Endothelial cell of umbilical vein (primary cell): Measurements from ENCODE around the gene CEMP1. TPM values are rescaled to one million over a fixed set of nuclear protein-coding genes. Genes with fewer than 3 reads are reported as not detected.

Experiments used
- BruUV-seq: library from RNA; stranded (reverse); fragments of 400-500 nt; replicated peaks from 2 replicates; lab custom pipeline; 2021; lab: Mats Ljungman, UMichigan
- CTCF ChIA-PET: fragments of 300-600, 350-600 bp; sonication (Branson Sonifier 250); formaldehyde crosslinking; loops from one replicate; lab custom pipeline; 2021; ENCODE audit warnings: antibody characterized with exemption, inconsistent platforms; lab: Charles Lee
- POLR2A ChIA-PET: fragments of 300-600, 350-600 bp; sonication (Branson Sonifier 250); formaldehyde crosslinking; loops from one replicate; lab custom pipeline; 2021; ENCODE audit warnings: antibody characterized with exemption, inconsistent platforms; lab: Charles Lee
- DNase-seq: peaks from one replicate; pipeline ENCODE4 v3.0.0-alpha.2; 2011; ENCODE audit warnings: low read depth, low spot score
- FAIRE-seq: peaks from 2 replicates; lab custom pipeline; 2011; peaks lifted over from hg19 to GRCh38; lab: Jason Lieb, UNC
- H2AFZ ChIP-seq: 2 replicates; pipeline ENCODE4 v1.6.0; 2012; ENCODE audit warnings: low read depth, low read length, control low read depth, inconsistent platforms
- H3K27ac ChIP-seq: 2 replicates; pipeline ENCODE4 v1.5.1; 2011; ENCODE audit warnings: low read depth, mild to moderate bottlenecking, control low read depth, low read length, moderate library complexity; ENCODE audit not compliant: insufficient read depth
- H3K27me3 ChIP-seq, 2 experiments: 2 replicates each; pipeline versions ENCODE4 v1.6.0 to v1.6.1; 2011; ENCODE audit warnings: low read length in 2 of 2, mixed read lengths in 1 of 2; ENCODE audit not compliant: control insufficient read depth in 2 of 2, insufficient read depth in 2 of 2
- H3K36me3 ChIP-seq, 2 experiments: 2 replicates in 1 of 2; 3 replicates in 1 of 2; pipeline ENCODE4 v1.5.1; 2011; ENCODE audit warnings: low read length in 2 of 2, mild to moderate bottlenecking in 1 of 2, moderate library complexity in 1 of 2; ENCODE audit not compliant: control insufficient read depth in 2 of 2, insufficient read depth in 2 of 2; ENCODE audit errors: extremely low read depth in 1 of 2
- H3K4me1 ChIP-seq: 3 replicates; pipeline ENCODE4 v1.5.1; 2011; ENCODE audit warnings: mild to moderate bottlenecking, low read length; ENCODE audit not compliant: control insufficient read depth, insufficient read depth; ENCODE audit errors: extremely low read depth
- H3K4me2 ChIP-seq: 2 replicates; pipeline ENCODE4 v1.6.1; 2011; ENCODE audit warnings: low read length, control low read depth, mixed read lengths; ENCODE audit not compliant: insufficient read depth
- H3K4me3 ChIP-seq, 3 experiments: fragments of 200-600 bp in 1 of 3; sonication (generic), shearing (Covaris generic) in 1 of 3; replicated peaks in 1 of 3; 2 replicates each; pipeline ENCODE4 v1.5.1; 2011 to 2016; ENCODE audit warnings: control low read depth in 3 of 3, low read length in 3 of 3, mild to moderate bottlenecking in 2 of 3, inconsistent platforms in 1 of 3, low read depth in 1 of 3, moderate library complexity in 1 of 3; ENCODE audit not compliant: insufficient read depth in 1 of 3
- H3K79me2 ChIP-seq: 2 replicates; pipeline ENCODE4 v1.6.0; 2012; ENCODE audit warnings: low read length, inconsistent platforms; ENCODE audit not compliant: control insufficient read depth, insufficient read depth
- H3K9ac ChIP-seq: replicated peaks from 2 replicates; pipeline ENCODE3; 2011; ENCODE audit warnings: low read length, control low read depth; ENCODE audit not compliant: insufficient read depth; ENCODE audit errors: extremely low read depth
- H3K9me1 ChIP-seq: replicated peaks from 3 replicates; pipeline ENCODE4 v1.6.0; 2011; ENCODE audit warnings: mild to moderate bottlenecking, low read length; ENCODE audit not compliant: control insufficient read depth, insufficient read depth; ENCODE audit errors: extremely low read depth
- H3K9me3 ChIP-seq: replicated peaks from 2 replicates; pipeline ENCODE4 v1.5.1; 2012; ENCODE audit warnings: low read length, inconsistent platforms; ENCODE audit not compliant: control insufficient read depth, insufficient read depth
- H4K20me1 ChIP-seq: replicated peaks from 2 replicates; pipeline ENCODE3; 2011; ENCODE audit warnings: mild to moderate bottlenecking, low read length; ENCODE audit not compliant: control insufficient read depth, insufficient read depth; ENCODE audit errors: extremely low read depth
- EZH2 ChIP-seq: IDR thresholded peaks from 2 replicates; pipeline ENCODE4 v1.6.1; 2012; ENCODE audit warnings: borderline replicate concordance, low read depth, mild to moderate bottlenecking, moderate library complexity, low read length, inconsistent platforms; ENCODE audit not compliant: severe bottlenecking
- FOS ChIP-seq: IDR thresholded peaks from 2 replicates; pipeline ENCODE4 v1.6.1; 2011; ENCODE audit warnings: mild to moderate bottlenecking, low read length, moderate library complexity, borderline replicate concordance; ENCODE audit not compliant: insufficient read depth
- GATA2 ChIP-seq: IDR thresholded peaks from 2 replicates; pipeline ENCODE4 v1.7.0; 2011; ENCODE audit warnings: low read depth, mild to moderate bottlenecking, moderate library complexity, mixed read lengths, low read length; ENCODE audit not compliant: insufficient read length, insufficient read depth
- JUN ChIP-seq: IDR thresholded peaks from 2 replicates; pipeline ENCODE4 v1.6.1; 2011; ENCODE audit warnings: borderline replicate concordance, low read depth; ENCODE audit not compliant: insufficient read length, insufficient read depth
- MYC ChIP-seq: IDR thresholded peaks from one replicate; pipeline ENCODE4 v1.6.1; 2011; ENCODE audit warnings: mild to moderate bottlenecking, low read depth, low read length
- POLR2A ChIP-seq: IDR thresholded peaks from 2 replicates; pipeline ENCODE4 v1.6.1; 2012; ENCODE audit warnings: low read depth, mild to moderate bottlenecking, control low read depth, low read length
- POLR2AphosphoS5 ChIP-seq: IDR thresholded peaks from 2 replicates; pipeline ENCODE4 v1.6.1; 2012; ENCODE audit warnings: low read depth, mild to moderate bottlenecking, control low read depth, low read length, moderate library complexity; ENCODE audit not compliant: insufficient read depth
- dilution Hi-C: fragments of 300-500 bp; cut with MboI; formaldehyde crosslinking; loops from one replicate; pipeline ENCODE4 v1.15.0; 2019; ENCODE audit warnings: low sequenced_read_pairs; ENCODE audit not compliant: extremely low pct_ligation_motif_present
- intact Hi-C: fragments of 100-400 bp; cut with micrococcal nuclease; formaldehyde crosslinking; loops from one replicate; pipeline ENCODE4 v1.10.0; 2022
- polyA plus RNA-seq, 4 experiments: library from polyadenylated mRNA; depleted of rRNA in 3 of 4; stranded (reverse) in 3 of 4; unstranded in 1 of 4; fragments of >200 nt; gene quantifications; 2 replicates each; pipeline versions ENCODE4 v1.2.1 to v1.2.3, GENCODE V29; 2011 to 2012; ENCODE audit warnings: missing spikeins in 1 of 4
- total RNA-seq: library from RNA; stranded (reverse); gene quantifications from 2 replicates; pipeline ENCODE4 v1.2.3, GENCODE V29; 2021
- TF ChIP-seq, protein P1 (sequence below): IDR thresholded peaks from 2 replicates; pipeline ENCODE4 v1.6.1; 2011; ENCODE audit not compliant: insufficient read depth, insufficient read length
- TF ChIP-seq, protein P2 (sequence below), 2 donors: IDR thresholded peaks; 1 replicate in 1 of 2; 2 replicates in 1 of 2; pipeline ENCODE4 v1.5.1; 2011; ENCODE audit warnings: low read length in 2 of 2, mild to moderate bottlenecking in 2 of 2, moderate library complexity in 2 of 2, control low read depth in 1 of 2, inconsistent platforms in 1 of 2, low read depth in 1 of 2; ENCODE audit not compliant: insufficient read depth in 1 of 2; ENCODE audit errors: extremely low read depth in 1 of 2

Gene CEMP1
- total and polyA plus RNA-seq, 2 donors (not counting 3 experiments of a cell fraction or from before 2014, with no cell fraction given): not detected

DNA sequence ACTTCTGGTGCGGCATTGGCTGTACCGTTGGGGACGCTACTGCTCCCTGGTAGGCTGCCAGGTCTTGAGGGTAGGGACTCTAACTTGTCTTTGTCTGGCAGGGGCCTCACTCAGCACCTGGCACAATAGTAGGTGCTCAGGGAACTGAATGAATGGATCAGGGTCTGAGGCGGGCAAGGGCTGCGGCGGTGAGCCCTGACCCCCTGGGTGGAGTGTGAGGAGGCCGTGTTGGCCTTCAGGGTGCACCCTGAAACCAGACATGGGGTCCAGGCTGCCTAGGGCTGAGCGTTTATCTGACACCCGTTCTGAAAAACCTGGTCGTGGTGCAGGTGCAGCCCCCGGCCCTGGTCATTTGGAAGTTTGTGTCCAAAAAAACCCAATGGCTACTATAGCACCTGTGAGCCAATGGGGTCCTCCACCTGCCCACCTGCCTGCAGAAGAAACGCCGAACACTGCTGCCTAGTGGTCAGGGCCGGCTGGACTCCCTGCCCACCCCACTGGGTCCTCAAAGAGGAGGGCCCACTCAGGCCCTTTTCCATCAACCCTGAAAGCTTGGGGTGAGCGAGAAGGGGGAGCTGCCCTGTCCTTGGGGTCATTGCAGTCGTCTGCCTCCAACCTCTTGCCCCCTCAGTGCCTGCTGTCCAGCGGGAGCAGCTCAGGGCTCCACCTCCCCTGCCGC is 22.3 kb downstream of the CEMP1 start:
- H3K79me2 ChIP-seq: peaks cover under 1% of the 10 kb centered on the region
- FAIRE-seq (no peak), DNase-seq (no peak)
- H3K27me3 ChIP-seq: no peaks in the 10 kb centered on the region
- H3K9me1 ChIP-seq: no peaks in the 10 kb centered on the region
- dilution Hi-C loops (no loop called here), intact Hi-C loops (no loop called here)
- H3K9ac ChIP-seq: no peak overlapping the region
- H3K27ac ChIP-seq: no peak overlapping the region
- H4K20me1 ChIP-seq: no peaks in the 10 kb centered on the region
- no peak overlapping the region for H3K4me3 ChIP-seq
- no peaks in the 10 kb centered on the region for H3K9me3 ChIP-seq
- H2AFZ ChIP-seq: no peak overlapping the region
- TF ChIP-seq, protein P1, sequence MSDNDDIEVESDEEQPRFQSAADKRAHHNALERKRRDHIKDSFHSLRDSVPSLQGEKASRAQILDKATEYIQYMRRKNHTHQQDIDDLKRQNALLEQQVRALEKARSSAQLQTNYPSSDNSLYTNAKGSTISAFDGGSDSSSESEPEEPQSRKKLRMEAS: no peak
- TF ChIP-seq FOS (no peak), GATA2 (no peak), POLR2A (no peak), POLR2AphosphoS5 (no peak), EZH2 (no peak), MYC (no peak), JUN (no peak)
- TF ChIP-seq, protein P2, sequence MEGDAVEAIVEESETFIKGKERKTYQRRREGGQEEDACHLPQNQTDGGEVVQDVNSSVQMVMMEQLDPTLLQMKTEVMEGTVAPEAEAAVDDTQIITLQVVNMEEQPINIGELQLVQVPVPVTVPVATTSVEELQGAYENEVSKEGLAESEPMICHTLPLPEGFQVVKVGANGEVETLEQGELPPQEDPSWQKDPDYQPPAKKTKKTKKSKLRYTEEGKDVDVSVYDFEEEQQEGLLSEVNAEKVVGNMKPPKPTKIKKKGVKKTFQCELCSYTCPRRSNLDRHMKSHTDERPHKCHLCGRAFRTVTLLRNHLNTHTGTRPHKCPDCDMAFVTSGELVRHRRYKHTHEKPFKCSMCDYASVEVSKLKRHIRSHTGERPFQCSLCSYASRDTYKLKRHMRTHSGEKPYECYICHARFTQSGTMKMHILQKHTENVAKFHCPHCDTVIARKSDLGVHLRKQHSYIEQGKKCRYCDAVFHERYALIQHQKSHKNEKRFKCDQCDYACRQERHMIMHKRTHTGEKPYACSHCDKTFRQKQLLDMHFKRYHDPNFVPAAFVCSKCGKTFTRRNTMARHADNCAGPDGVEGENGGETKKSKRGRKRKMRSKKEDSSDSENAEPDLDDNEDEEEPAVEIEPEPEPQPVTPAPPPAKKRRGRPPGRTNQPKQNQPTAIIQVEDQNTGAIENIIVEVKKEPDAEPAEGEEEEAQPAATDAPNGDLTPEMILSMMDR (IDR thresholded peaks at IDR 0.05; ENCODE audit: extremely low read depth in 1 of 2, insufficient read depth in 1 of 2, low read depth in 1 of 2, low read length in 2 of 2): no peak
- no peaks in the 10 kb centered on the region for H3K4me1 ChIP-seq
- ChIA-PET POLR2A (no interaction called here), CTCF (no interaction called here)
- H3K36me3 ChIP-seq: no peaks in the 10 kb centered on the region
- H3K4me2 ChIP-seq: no peak overlapping the region
- BruUV-seq: no TSS peak
